ENCODE results near the gene ARHGDIB. TPM values are rescaled to one million over a fixed set of nuclear protein-coding genes. Genes with fewer than 3 reads are reported as not detected.

The ARHGDIB gene
- total and polyA plus RNA-seq, 2 experiments from 2014 or later: 0.89 TPM; not detected in 1

DNA sequence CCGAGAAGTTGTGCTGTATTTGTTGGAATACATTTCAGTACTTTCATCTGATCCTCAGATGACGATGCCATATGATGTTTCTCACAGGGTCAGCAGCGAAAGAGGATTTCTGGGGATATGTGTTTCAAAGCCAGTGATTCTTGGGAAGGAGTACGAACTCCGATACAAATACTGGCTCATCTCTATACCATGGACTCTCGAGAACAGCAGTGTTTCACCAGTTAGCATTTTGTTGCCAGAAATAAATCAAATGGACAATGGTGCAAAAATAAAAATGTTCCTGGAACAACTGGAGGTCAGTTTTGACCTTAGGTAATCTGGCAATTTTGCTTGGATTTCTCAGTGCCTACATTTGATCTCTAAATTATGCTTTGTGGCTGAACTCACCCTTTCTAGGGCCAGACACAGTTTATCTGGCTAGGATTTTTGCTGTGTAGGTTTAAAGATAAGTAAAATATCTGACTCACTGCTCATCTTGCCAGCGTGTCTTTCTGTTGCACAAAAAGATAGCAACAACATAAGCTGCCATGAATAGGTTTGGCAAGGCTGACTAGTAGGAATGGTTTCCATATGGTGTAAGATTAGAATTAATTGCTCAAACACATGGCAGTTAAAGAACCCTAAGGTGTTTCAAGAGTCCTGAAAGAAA is 64.8 kb downstream of the ARHGDIB start (continued):
- TF ChIP-seq, protein P1, sequence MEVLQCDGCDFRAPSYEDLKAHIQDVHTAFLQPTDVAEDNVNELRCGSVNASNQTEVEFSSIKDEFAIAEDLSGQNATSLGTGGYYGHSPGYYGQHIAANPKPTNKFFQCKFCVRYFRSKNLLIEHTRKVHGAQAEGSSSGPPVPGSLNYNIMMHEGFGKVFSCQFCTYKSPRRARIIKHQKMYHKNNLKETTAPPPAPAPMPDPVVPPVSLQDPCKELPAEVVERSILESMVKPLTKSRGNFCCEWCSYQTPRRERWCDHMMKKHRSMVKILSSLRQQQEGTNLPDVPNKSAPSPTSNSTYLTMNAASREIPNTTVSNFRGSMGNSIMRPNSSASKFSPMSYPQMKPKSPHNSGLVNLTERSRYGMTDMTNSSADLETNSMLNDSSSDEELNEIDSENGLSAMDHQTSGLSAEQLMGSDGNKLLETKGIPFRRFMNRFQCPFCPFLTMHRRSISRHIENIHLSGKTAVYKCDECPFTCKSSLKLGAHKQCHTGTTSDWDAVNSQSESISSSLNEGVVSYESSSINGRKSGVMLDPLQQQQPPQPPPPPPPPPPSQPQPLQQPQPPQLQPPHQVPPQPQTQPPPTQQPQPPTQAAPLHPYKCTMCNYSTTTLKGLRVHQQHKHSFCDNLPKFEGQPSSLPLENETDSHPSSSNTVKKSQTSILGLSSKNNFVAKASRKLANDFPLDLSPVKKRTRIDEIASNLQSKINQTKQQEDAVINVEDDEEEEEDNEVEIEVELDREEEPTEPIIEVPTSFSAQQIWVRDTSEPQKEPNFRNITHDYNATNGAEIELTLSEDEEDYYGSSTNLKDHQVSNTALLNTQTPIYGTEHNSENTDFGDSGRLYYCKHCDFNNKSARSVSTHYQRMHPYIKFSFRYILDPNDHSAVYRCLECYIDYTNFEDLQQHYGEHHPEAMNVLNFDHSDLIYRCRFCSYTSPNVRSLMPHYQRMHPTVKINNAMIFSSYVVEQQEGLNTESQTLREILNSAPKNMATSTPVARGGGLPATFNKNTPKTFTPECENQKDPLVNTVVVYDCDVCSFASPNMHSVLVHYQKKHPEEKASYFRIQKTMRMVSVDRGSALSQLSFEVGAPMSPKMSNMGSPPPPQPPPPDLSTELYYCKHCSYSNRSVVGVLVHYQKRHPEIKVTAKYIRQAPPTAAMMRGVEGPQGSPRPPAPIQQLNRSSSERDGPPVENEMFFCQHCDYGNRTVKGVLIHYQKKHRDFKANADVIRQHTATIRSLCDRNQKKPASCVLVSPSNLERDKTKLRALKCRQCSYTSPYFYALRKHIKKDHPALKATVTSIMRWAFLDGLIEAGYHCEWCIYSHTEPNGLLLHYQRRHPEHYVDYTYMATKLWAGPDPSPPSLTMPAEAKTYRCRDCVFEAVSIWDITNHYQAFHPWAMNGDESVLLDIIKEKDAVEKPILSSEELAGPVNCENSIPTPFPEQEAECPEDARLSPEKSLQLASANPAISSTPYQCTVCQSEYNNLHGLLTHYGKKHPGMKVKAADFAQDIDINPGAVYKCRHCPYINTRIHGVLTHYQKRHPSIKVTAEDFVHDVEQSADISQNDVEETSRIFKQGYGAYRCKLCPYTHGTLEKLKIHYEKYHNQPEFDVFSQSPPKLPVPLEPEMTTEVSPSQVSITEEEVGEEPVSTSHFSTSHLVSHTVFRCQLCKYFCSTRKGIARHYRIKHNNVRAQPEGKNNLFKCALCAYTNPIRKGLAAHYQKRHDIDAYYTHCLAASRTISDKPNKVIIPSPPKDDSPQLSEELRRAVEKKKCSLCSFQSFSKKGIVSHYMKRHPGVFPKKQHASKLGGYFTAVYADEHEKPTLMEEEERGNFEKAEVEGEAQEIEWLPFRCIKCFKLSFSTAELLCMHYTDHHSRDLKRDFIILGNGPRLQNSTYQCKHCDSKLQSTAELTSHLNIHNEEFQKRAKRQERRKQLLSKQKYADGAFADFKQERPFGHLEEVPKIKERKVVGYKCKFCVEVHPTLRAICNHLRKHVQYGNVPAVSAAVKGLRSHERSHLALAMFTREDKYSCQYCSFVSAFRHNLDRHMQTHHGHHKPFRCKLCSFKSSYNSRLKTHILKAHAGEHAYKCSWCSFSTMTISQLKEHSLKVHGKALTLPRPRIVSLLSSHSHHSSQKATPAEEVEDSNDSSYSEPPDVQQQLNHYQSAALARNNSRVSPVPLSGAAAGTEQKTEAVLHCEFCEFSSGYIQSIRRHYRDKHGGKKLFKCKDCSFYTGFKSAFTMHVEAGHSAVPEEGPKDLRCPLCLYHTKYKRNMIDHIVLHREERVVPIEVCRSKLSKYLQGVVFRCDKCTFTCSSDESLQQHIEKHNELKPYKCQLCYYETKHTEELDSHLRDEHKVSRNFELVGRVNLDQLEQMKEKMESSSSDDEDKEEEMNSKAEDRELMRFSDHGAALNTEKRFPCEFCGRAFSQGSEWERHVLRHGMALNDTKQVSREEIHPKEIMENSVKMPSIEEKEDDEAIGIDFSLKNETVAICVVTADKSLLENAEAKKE (CRISPR knock-in tag; IDR thresholded peaks at IDR 0.05): no peak
- TF ChIP-seq NANOG (IDR thresholded peaks at IDR 0.05; ENCODE audit: borderline replicate concordance) (no peak), EZH2phosphoT487 (IDR thresholded peaks at IDR 0.05; ENCODE audit: unreplicated experiment) (no peak), POLR2AphosphoS5 (IDR thresholded peaks at IDR 0.05; ENCODE audit: low read depth) (no peak), CREB1 (CRISPR knock-in tag; IDR thresholded peaks at IDR 0.05; ENCODE audit: low read depth) (no peak)

- no peaks in the 10 kb centered on the region for H3K27me3 ChIP-seq (ENCODE audit: insufficient read depth)
- H3K4me1 ChIP-seq (ENCODE audit: insufficient read depth): peaks cover 11% of the 10 kb centered on the region; the same call in 1 of the 2 replicates
- H3K36me3 ChIP-seq (ENCODE audit: insufficient read depth): no peaks in the 10 kb centered on the region
- H2AFZ ChIP-seq: peak overlapping the region; percentile 79; the same call in 1 of the 2 replicates
- no peak overlapping the region for H3K27ac ChIP-seq (ENCODE audit: low read depth)
- Mint-ChIP-seq H3K4me3 (no peak overlapping the region), H3K9me3 (no peaks in the 10 kb centered on the region), H3K27ac (no peak overlapping the region), H3K4me1 (peaks cover 16% of the 10 kb centered on the region), H3K27me3 (ENCODE audit: insufficient read depth, low read depth, poor library complexity) (no peaks in the 10 kb centered on the region), H3K36me3 (ENCODE audit: low read depth) (no peaks in the 10 kb centered on the region)
- ATAC-seq (no peak), DNase-seq (ENCODE audit: low spot score) (no peak)
- no peak overlapping the region for H3K4me3 ChIP-seq
- no peak overlapping the region for H3K4me2 ChIP-seq
- no peaks in the 10 kb centered on the region for H3F3A ChIP-seq (replicated peaks; ENCODE audit: low read depth)
- no peaks in the 10 kb centered on the region for H4K20me1 ChIP-seq (replicated peaks; ENCODE audit: insufficient read depth)
- no peaks in the 10 kb centered on the region; the same call in 1 of the 2 replicates for H3K9me2 ChIP-seq (ENCODE audit: insufficient read depth)
- H3K79me2 ChIP-seq (replicated peaks; ENCODE audit: insufficient read depth): no peaks in the 10 kb centered on the region
- TF ChIP-seq EZH2 (IDR thresholded peaks at IDR 0.05; ENCODE audit: low read depth, unreplicated experiment) (no peak), STAT1 (IDR thresholded peaks at IDR 0.05; ENCODE audit: unreplicated experiment) (no peak), JUNB (IDR thresholded peaks at IDR 0.05; ENCODE audit: unreplicated experiment) (no peak), ZNF331 (CRISPR knock-in tag; IDR thresholded peaks at IDR 0.05; ENCODE audit: low read depth) (no peak)
- TF ChIP-seq, protein P1 (CRISPR knock-in tag; IDR thresholded peaks at IDR 0.05): no peak
Observed at GRCh38 chr12:14893506-14894250, 67.7 kb downstream of the ARHGDIB start.
